HG03354 (cell line): ENCODE data around the gene PIWIL1.

ENCODE experiments used
- ATAC-seq: cut with Tn5 transposase; IDR thresholded peaks from one replicate; pipeline ENCODE4 v1.9.1; 2021; ENCODE audit warnings: mild to moderate bottlenecking; ENCODE audit not compliant: unreplicated experiment, poor library complexity, severe bottlenecking

PIWIL1 gene

GRCh38 chr12:130367523-130367922 is 29.8 kb downstream of the PIWIL1 start:
- no peak for ATAC-seq

GRCh38 chr12:130369816-130370215 is 32.1 kb downstream of the PIWIL1 start:
- no peak for ATAC-seq

GRCh38 chr12:130371296-130371695 is 33.6 kb downstream of the PIWIL1 start:
- no peak for ATAC-seq

GRCh38 chr12:130372936-130373335 is 35.2 kb downstream of the PIWIL1 start:
- no peak for ATAC-seq

GRCh38 chr12:130374083-130374482 is 36.4 kb downstream of the PIWIL1 start:
- no peak for ATAC-seq

GRCh38 chr12:130375296-130376287 is 37.9 kb downstream of the PIWIL1 start:
- ATAC-seq, result no peak

- ATAC-seq, result no peak
These were observed 45.1 kb downstream of the PIWIL1 start for GRCh38 chr12:130382818-130383217.

GRCh38 chr12:130384234-130384633 is 46.5 kb downstream of the PIWIL1 start:
- no peak for ATAC-seq

GRCh38 chr12:130385193-130385592 is 47.5 kb downstream of the PIWIL1 start:
- ATAC-seq, result no peak

- ATAC-seq, result no peak
These were observed 53.5 kb downstream of the PIWIL1 start for GRCh38 chr12:130391186-130391585.

GRCh38 chr12:130394906-130395305 is 57.2 kb downstream of the PIWIL1 start:
- no peak for ATAC-seq

GRCh38 chr12:130396667-130397066 is 59.0 kb downstream of the PIWIL1 start:
- ATAC-seq, result no peak

GRCh38 chr12:130398100-130398848 is 60.6 kb downstream of the PIWIL1 start:
- ATAC-seq, result no peak

- no peak for ATAC-seq
These were observed 64.0 kb downstream of the PIWIL1 start for GRCh38 chr12:130401703-130402102.

- ATAC-seq, result no peak
These were observed 67.6 kb downstream of the PIWIL1 start for GRCh38 chr12:130405332-130405731.

- no peak for ATAC-seq
These were observed 74.7 kb downstream of the PIWIL1 start for GRCh38 chr12:130412384-130412783.

GRCh38 chr12:130413909-130414308 is 76.2 kb downstream of the PIWIL1 start:
- no peak for ATAC-seq

GRCh38 chr12:130414381-130414780 is 76.7 kb downstream of the PIWIL1 start:
- no peak for ATAC-seq

GRCh38 chr12:130418251-130418650 is 80.6 kb downstream of the PIWIL1 start:
- no peak for ATAC-seq

- ATAC-seq, result no peak
These were observed 81.4 kb downstream of the PIWIL1 start for GRCh38 chr12:130419116-130419515.

- ATAC-seq, result no peak
These were observed 82.4 kb downstream of the PIWIL1 start for GRCh38 chr12:130420071-130420470.
